H1 (cell line): ENCODE results near the gene NPTXR. TPM values are rescaled to one million over a fixed set of nuclear protein-coding genes. Genes with fewer than 3 reads are reported as not detected.

Experiments used
- CTCF ChIA-PET: fragments of 300-600 bp; sonication (Branson Sonifier 250); formaldehyde crosslinking; loops from one replicate; lab custom pipeline; 2021; ENCODE audit not compliant: partially characterized antibody; lab: Charles Lee
- POLR2A ChIA-PET: fragments of 300-600 bp; sonication (Branson Sonifier 250); formaldehyde crosslinking; loops from one replicate; lab custom pipeline; 2021; ENCODE audit warnings: inconsistent platforms; ENCODE audit not compliant: partially characterized antibody; lab: Charles Lee
- DNase-seq, 2 experiments: peaks; one replicate each; pipeline versions ENCODE4 v3.0.0 to v3.0.0-alpha.2; 2010 to 2022; ENCODE audit warnings: low spot score in 2 of 2, low read depth in 1 of 2, mixed read lengths in 1 of 2
- FAIRE-seq: peaks from 2 replicates; lab custom pipeline; 2011; peaks lifted over from hg19 to GRCh38; lab: Jason Lieb, UNC
- H2AFZ ChIP-seq: 2 replicates; pipeline ENCODE4 v1.8.1; 2012; ENCODE audit warnings: low read length, inconsistent platforms
- H2AK5ac ChIP-seq: 2 replicates; pipeline ENCODE4 v1.6.1; 2013; ENCODE audit warnings: low read depth, low read length
- H2BK120ac ChIP-seq: replicated peaks from 2 replicates; pipeline ENCODE3; 2013; ENCODE audit warnings: low read depth, low read length, inconsistent platforms
- H2BK12ac ChIP-seq: 2 replicates; pipeline ENCODE4 v1.6.1; 2013; ENCODE audit warnings: low read depth, low read length
- H2BK15ac ChIP-seq: 2 replicates; pipeline ENCODE4 v1.6.1; 2013; ENCODE audit warnings: low read length
- H2BK20ac ChIP-seq: 2 replicates; pipeline ENCODE4 v1.6.1; 2013; ENCODE audit warnings: low read length
- H2BK5ac ChIP-seq: 2 replicates; pipeline ENCODE4 v1.6.1; 2013; ENCODE audit warnings: low read depth, low read length
- H3K14ac ChIP-seq: 2 replicates; pipeline ENCODE4 v1.6.1; 2013; ENCODE audit warnings: inconsistent platforms; ENCODE audit not compliant: insufficient read length
- H3K18ac ChIP-seq: 2 replicates; pipeline ENCODE4 v1.6.1; 2013; ENCODE audit warnings: low read length; ENCODE audit errors: extremely low read depth
- H3K23ac ChIP-seq: 2 replicates; pipeline ENCODE4 v1.6.1; 2013; ENCODE audit warnings: inconsistent platforms; ENCODE audit not compliant: insufficient read length
- H3K23me2 ChIP-seq: 2 replicates; pipeline ENCODE4 v1.6.1; 2013; ENCODE audit warnings: low read depth, low read length
- H3K27ac ChIP-seq: 2 replicates; pipeline ENCODE4 v1.6.1; 2011; ENCODE audit warnings: low read depth, low read length, inconsistent platforms
- H3K27me3 ChIP-seq, 4 experiments: replicated peaks in 1 of 4; 1 replicate in 1 of 4; 2 replicates in 3 of 4; pipeline versions ENCODE4 v1.6.1 to v1.8.1; 2011 to 2013; ENCODE audit warnings: low read length in 3 of 4, mild to moderate bottlenecking in 3 of 4, inconsistent platforms in 2 of 4, mixed read lengths in 2 of 4, moderate library complexity in 1 of 4; ENCODE audit not compliant: control insufficient read depth in 3 of 4, insufficient read depth in 3 of 4; ENCODE audit errors: extremely low read depth in 1 of 4
- H3K36me3 ChIP-seq, 4 experiments: 2 replicates each; pipeline versions ENCODE4 v1.6.1 to v1.8.1; 2011 to 2013; ENCODE audit warnings: mild to moderate bottlenecking in 4 of 4, low read length in 3 of 4, moderate library complexity in 2 of 4, control low read depth in 1 of 4, inconsistent platforms in 1 of 4; ENCODE audit not compliant: insufficient read depth in 4 of 4, control insufficient read depth in 2 of 4
- H3K4ac ChIP-seq: replicated peaks from 2 replicates; pipeline ENCODE3; 2013; ENCODE audit warnings: low read length, low read depth, mixed read lengths, inconsistent platforms; ENCODE audit not compliant: insufficient read length
- H3K4me1 ChIP-seq, 4 experiments: replicated peaks in 1 of 4; 1 replicate in 1 of 4; 2 replicates in 3 of 4; pipeline versions ENCODE4 v1.6.1 to v1.8.1; 2011 to 2013; ENCODE audit warnings: low read length in 3 of 4, inconsistent platforms in 2 of 4, mixed read lengths in 1 of 4; ENCODE audit not compliant: insufficient read depth in 4 of 4, control insufficient read depth in 3 of 4
- H3K4me2 ChIP-seq, 2 experiments: 2 replicates each; pipeline versions ENCODE4 v1.6.1 to v1.8.1; 2011 to 2013; ENCODE audit warnings: low read depth in 2 of 2, low read length in 2 of 2, control low read depth in 1 of 2, inconsistent platforms in 1 of 2, mild to moderate bottlenecking in 1 of 2; ENCODE audit not compliant: insufficient read depth in 1 of 2
- H3K4me3 ChIP-seq, 4 experiments: fragments of 200-600, 300-600 bp in 1 of 4; sonication (generic), shearing (Covaris generic), sonication (Bioruptor Twin) in 1 of 4; 2 replicates each; pipeline versions ENCODE4 v1.5.1 to v1.8.1; 2011 to 2016; ENCODE audit warnings: low read length in 4 of 4, low read depth in 3 of 4, control low read depth in 2 of 4, inconsistent platforms in 2 of 4, mild to moderate bottlenecking in 2 of 4, mixed read lengths in 1 of 4, moderate library complexity in 1 of 4; ENCODE audit not compliant: insufficient read depth in 2 of 4; ENCODE audit errors: extremely low read depth in 1 of 4
- H3K56ac ChIP-seq: replicated peaks from 2 replicates; pipeline ENCODE3; 2013; ENCODE audit warnings: low read depth, mild to moderate bottlenecking, mixed read lengths, low read length, inconsistent platforms; ENCODE audit not compliant: insufficient read length
- H3K79me1 ChIP-seq: 2 replicates; pipeline ENCODE4 v1.6.1; 2013; ENCODE audit warnings: low read depth, low read length, control low read depth
- H3K79me2 ChIP-seq, 2 experiments: 2 replicates each; pipeline versions ENCODE4 v1.6.1 to v1.8.1; 2012 to 2013; ENCODE audit warnings: low read length in 2 of 2, mild to moderate bottlenecking in 2 of 2, inconsistent platforms in 1 of 2; ENCODE audit not compliant: insufficient read depth in 2 of 2, control insufficient read depth in 1 of 2
- H3K9ac ChIP-seq, 4 experiments: replicated peaks in 1 of 4; 1 replicate in 1 of 4; 2 replicates in 3 of 4; pipeline versions ENCODE4 v1.6.1 to v1.8.1; 2011 to 2013; ENCODE audit warnings: low read depth in 3 of 4, low read length in 3 of 4, control low read depth in 2 of 4, mild to moderate bottlenecking in 2 of 4, moderate library complexity in 2 of 4, inconsistent platforms in 1 of 4; ENCODE audit errors: extremely low read depth in 1 of 4
- H3K9me3 ChIP-seq, 2 experiments: 2 replicates each; pipeline versions ENCODE4 v1.6.1 to v1.8.1; 2012 to 2013; ENCODE audit warnings: mild to moderate bottlenecking in 2 of 2, moderate library complexity in 2 of 2, control low read depth in 1 of 2, inconsistent platforms in 1 of 2, low read depth in 1 of 2, low read length in 1 of 2, mixed read lengths in 1 of 2; ENCODE audit not compliant: insufficient read depth in 2 of 2
- H4K20me1 ChIP-seq, 2 experiments: replicated peaks in 1 of 2; 2 replicates each; pipeline versions ENCODE3 to v1.8.1; 2011 to 2013; ENCODE audit warnings: inconsistent platforms in 2 of 2, low read length in 2 of 2, mild to moderate bottlenecking in 1 of 2; ENCODE audit not compliant: insufficient read depth in 2 of 2, control insufficient read depth in 1 of 2
- H4K5ac ChIP-seq: 2 replicates; pipeline ENCODE4 v1.6.1; 2013; ENCODE audit warnings: low read length, low read depth, mixed read lengths, inconsistent platforms; ENCODE audit not compliant: insufficient read length
- H4K8ac ChIP-seq: 2 replicates; pipeline ENCODE4 v1.8.0; 2013; ENCODE audit warnings: mild to moderate bottlenecking, moderate library complexity, low read length, inconsistent platforms; ENCODE audit not compliant: insufficient read depth; ENCODE audit errors: extremely low read depth
- H4K91ac ChIP-seq: replicated peaks from 2 replicates; pipeline ENCODE3; 2013; ENCODE audit warnings: low read length, mixed read lengths, inconsistent platforms; ENCODE audit not compliant: insufficient read length
- BRCA1 ChIP-seq: IDR thresholded peaks from 2 replicates; pipeline ENCODE4 v1.6.1; 2012; ENCODE audit warnings: low read depth, low read length, improper control_type of control experiment
- CBX8 ChIP-seq: fragments of 300-800, 300-1000 bp; sonication (generic); IDR thresholded peaks from 2 replicates; pipeline ENCODE4 v1.7.1; 2016; ENCODE audit warnings: low read depth, low read length, borderline replicate concordance
- CREB1 ChIP-seq: IDR thresholded peaks from 2 replicates; pipeline ENCODE4 v1.6.1; 2012; ENCODE audit warnings: inconsistent platforms
- FOSL1 ChIP-seq: IDR thresholded peaks from 2 replicates; pipeline ENCODE4 v1.6.1; 2011; ENCODE audit warnings: mild to moderate bottlenecking, low read depth, low read length, moderate library complexity; ENCODE audit not compliant: insufficient read depth
- HDAC2 ChIP-seq, 2 experiments: fragments of 300-600 bp in 1 of 2; sonication (generic) in 1 of 2; IDR thresholded peaks; 2 replicates each; pipeline ENCODE4 v1.6.1; 2011 to 2012; ENCODE audit warnings: low read depth in 2 of 2, low read length in 2 of 2, mild to moderate bottlenecking in 2 of 2, moderate library complexity in 2 of 2, borderline replicate concordance in 1 of 2, inconsistent platforms in 1 of 2
- RFX5 ChIP-seq: IDR thresholded peaks from 2 replicates; pipeline ENCODE4 v1.6.1; 2011; ENCODE audit warnings: low read depth, low read length, improper control_type of control experiment, borderline replicate concordance
- SAP30 ChIP-seq: fragments of 300-600 bp; sonication (generic); IDR thresholded peaks from 2 replicates; pipeline ENCODE4 v1.7.1; 2012; ENCODE audit warnings: low read length, moderate library complexity, mild to moderate bottlenecking, inconsistent platforms; ENCODE audit not compliant: insufficient read depth, insufficient replicate concordance
- SIRT6 ChIP-seq: IDR thresholded peaks from one replicate; pipeline ENCODE4 v1.7.1; 2012; ENCODE audit warnings: low read length, inconsistent platforms
- SP1 ChIP-seq: IDR thresholded peaks from 2 replicates; pipeline ENCODE4 v1.6.1; 2011; ENCODE audit warnings: low read depth, low read length
- SP2 ChIP-seq: IDR thresholded peaks from 2 replicates; pipeline ENCODE4 v1.6.1; 2012; ENCODE audit warnings: mild to moderate bottlenecking, low read length, inconsistent platforms
- WGBS, 2 experiments: shearing (Covaris generic) in 1 of 2; methylation state at CpG; one replicate each; pipeline versions ENCODE4 v1.1.6 to v1.1.7; 2013 to 2015; ENCODE audit warnings: low lambda C conversion rate in 2 of 2, mixed read lengths in 2 of 2, inconsistent platforms in 1 of 2, low coverage in 1 of 2, missing lambda C conversion rate in 1 of 2; ENCODE audit not compliant: insufficient replicate concordance in 2 of 2, insufficient coverage in 1 of 2, insufficient read length in 1 of 2; ENCODE audit errors: extremely low coverage in 1 of 2, missing lambda C conversion rate in 1 of 2; 5-methylcytosine and 5-hydroxymethylcytosine counted together
- polyA plus RNA-seq, 7 experiments: library from polyadenylated mRNA; depleted of rRNA in 3 of 7; stranded (reverse) in 5 of 7; unstranded in 2 of 7; fragments of >200 nt in 5 of 7; fragments of 200-250 nt in 2 of 7; gene quantifications; 1 replicate in 5 of 7; 2 replicates in 1 of 7; 4 replicates in 1 of 7; pipeline versions ENCODE4 v1.2.1 to v1.2.3, GENCODE V29; 2011 to 2013; ENCODE audit warnings: missing spikeins in 2 of 7, mixed read lengths in 2 of 7
- total RNA-seq: library from RNA; stranded (reverse); fragmentation: NEBNext Ultra II Directional; extraction: Animal tissue kit (Norgen Biotek cat#: 25700); gene quantifications from 2 replicates; pipeline ENCODE4 v1.2.1, GENCODE V29; 2021
- TF ChIP-seq, protein P1 (sequence below): IDR thresholded peaks from 2 replicates; pipeline ENCODE4 v1.6.1; 2012; ENCODE audit warnings: low read length, inconsistent platforms

The NPTXR gene
- total and polyA plus RNA-seq, 2 of the 8 experiments (the other 6 are each of a cell fraction or from before 2014, with no cell fraction given): 3.7 to 6.4 TPM

- Histone ChIP-seq H4K91ac (no peak overlapping the region), H3K27me3 (peaks cover 0 to 3% (median 0%) of the 10 kb centered on the region in 4 experiments; a peak in 1 of 7 replicates), H2AK5ac (no peak overlapping the region), H3K4me1 (peaks cover 0 to 32% (median 24%) of the 10 kb centered on the region in 4 experiments; a peak in 6 of 7 replicates), H2BK15ac (no peak overlapping the region), H2BK5ac (no peak overlapping the region), H3K9me3 (no peaks in the 10 kb centered on the region), H3K14ac (no peak overlapping the region), H2BK20ac (no peak overlapping the region), H3K36me3 (peaks cover 0 to 19% (median 6%) of the 10 kb centered on the region in 4 experiments; a peak in 3 of 8 replicates), H2BK120ac (no peak overlapping the region), H3K4me3 (no peak overlapping the region), H2AFZ (no peak overlapping the region), H3K79me1 (peaks cover 6% of the 10 kb centered on the region), H4K20me1 (peaks cover 18 to 24% of the 10 kb centered on the region in 2 experiments), H3K4me2 (no peak overlapping the region), H3K9ac (no peak overlapping the region), H3K23ac (no peak overlapping the region), H3K27ac (no peak overlapping the region; the same call in 1 of the 2 replicates), H3K18ac (no peak overlapping the region), H3K4ac (no peak overlapping the region), H4K8ac (no peak overlapping the region; the same call in 1 of the 2 replicates), H2BK12ac (no peak overlapping the region), H3K79me2 (no peaks in the 10 kb centered on the region), H3K23me2 (no peaks in the 10 kb centered on the region; the same call in 1 of the 2 replicates), H4K5ac (no peak overlapping the region), H3K56ac (no peak overlapping the region)
- ChIA-PET CTCF (interaction anchor here (0.5 to 8.1 kb wide), 8 partner anchors 8 to 123 kb away, joined by 3 to 79 read pairs (median 3); no protein-coding TSS in a partner anchor), POLR2A (interaction anchor here (0.6 to 1.1 kb wide), 5 partner anchors 10 to 107 kb away, joined by 3 to 4 read pairs (median 3); no protein-coding TSS in a partner anchor)
- FAIRE-seq (no peak), DNase-seq (no peak)
- 78% methylated on average over 11 of the region's 12 CpGs; no CpG with 5 or more reads in 1 of the 2 experiments for whole genome bisulfite sequencing, 2 experiments
- TF ChIP-seq, protein P1, sequence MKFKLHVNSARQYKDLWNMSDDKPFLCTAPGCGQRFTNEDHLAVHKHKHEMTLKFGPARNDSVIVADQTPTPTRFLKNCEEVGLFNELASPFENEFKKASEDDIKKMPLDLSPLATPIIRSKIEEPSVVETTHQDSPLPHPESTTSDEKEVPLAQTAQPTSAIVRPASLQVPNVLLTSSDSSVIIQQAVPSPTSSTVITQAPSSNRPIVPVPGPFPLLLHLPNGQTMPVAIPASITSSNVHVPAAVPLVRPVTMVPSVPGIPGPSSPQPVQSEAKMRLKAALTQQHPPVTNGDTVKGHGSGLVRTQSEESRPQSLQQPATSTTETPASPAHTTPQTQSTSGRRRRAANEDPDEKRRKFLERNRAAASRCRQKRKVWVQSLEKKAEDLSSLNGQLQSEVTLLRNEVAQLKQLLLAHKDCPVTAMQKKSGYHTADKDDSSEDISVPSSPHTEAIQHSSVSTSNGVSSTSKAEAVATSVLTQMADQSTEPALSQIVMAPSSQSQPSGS: no peak
- TF ChIP-seq SAP30 (no peak), CBX8 (no peak), HDAC2 (IDR thresholded peaks at IDR 0.05; ENCODE audit: borderline replicate concordance in 1 of 2, low read depth in 2 of 2, low read length in 2 of 2) (no peak), SP1 (no peak), SP2 (no peak), SIRT6 (no peak), CREB1 (no peak), FOSL1 (no peak), BRCA1 (no peak), RFX5 (no peak)
Measured at GRCh38 chr22:38863531-38864131, 19.8 kb upstream of the NPTXR start.
